GM10248 (cell line): ENCODE measurements around the gene TMEM212.
"Not testable (repeated sequence)": the region's sequence is repeated elsewhere in the genome, so short reads cannot be mapped to it uniquely, and the experiment has no call there.

Experiments
- CTCF ChIA-PET: fragments of 300-600 bp; sonication (Branson Sonifier 250); formaldehyde crosslinking; extraction: SDS; loops from one replicate; lab custom pipeline; 2021; ENCODE audit warnings: antibody characterized with exemption; lab: Yijun Ruan, JAX
- POLR2A ChIA-PET: fragments of 350-650 bp; sonication (Branson Sonifier 250); formaldehyde crosslinking; extraction: SDS; loops from one replicate; lab custom pipeline; 2020; ENCODE audit warnings: antibody characterized with exemption; lab: Yijun Ruan, JAX
- DNase-seq: peaks from one replicate; pipeline ENCODE4 v3.0.0; 2012; ENCODE audit errors: extremely low spot score
- CTCF ChIP-seq: IDR thresholded peaks from 2 replicates; pipeline ENCODE4 v1.5.1; 2012; ENCODE audit warnings: mild to moderate bottlenecking, low read depth; ENCODE audit errors: extremely low read depth, missing control alignments, control extremely low read depth

The TMEM212 gene

GRCh38 chr3:171901615-171902312, 58.6 kb downstream of the TMEM212 start:
- no peak for DNase-seq
- TF ChIP-seq CTCF: no peak
- POLR2A ChIA-PET: no interaction called here
- CTCF ChIA-PET: interaction anchor here (0.8 to 1.4 kb wide), 2 partner anchors 16 to 33 kb away, joined by 3 to 5 read pairs; no protein-coding TSS in a partner anchor

- no peak for DNase-seq
- ChIA-PET CTCF (interaction anchor here (1.0 to 1.1 kb wide), 2 partner anchors 32 to 132 kb away, joined by 3 to 4 read pairs; no protein-coding TSS in a partner anchor), POLR2A (no interaction called here)
- TF ChIP-seq CTCF: no peak
Observed at GRCh38 chr3:171904829-171905228, 61.7 kb downstream of the TMEM212 start.

- DNase-seq, POLR2A ChIA-PET, CTCF ChIA-PET: not testable (repeated sequence)
Observed at GRCh38 chr3:171906503-171906902, 63.4 kb downstream of the TMEM212 start.

- ChIA-PET CTCF (no interaction called here), POLR2A (no interaction called here)
- TF ChIP-seq CTCF: no peak
- no peak for DNase-seq
Observed at GRCh38 chr3:171906951-171907676, 64.0 kb downstream of the TMEM212 start.

GRCh38 chr3:171907761-171908160, 64.6 kb downstream of the TMEM212 start:
- no peak for DNase-seq
- TF ChIP-seq CTCF: no peak
- ChIA-PET CTCF (no interaction called here), POLR2A (no interaction called here)

- CTCF ChIA-PET: interaction anchor here (1.4 kb wide), 1 partner anchor 423 kb away, joined by 3 read pairs; no protein-coding TSS in a partner anchor
- POLR2A ChIA-PET: no interaction called here
- DNase-seq: no peak
- TF ChIP-seq CTCF: no peak
Observed at GRCh38 chr3:171908731-171909130, 65.6 kb downstream of the TMEM212 start.
